Adrenal gland (tissue), 5 donors: ENCODE results near the gene FFAR1.

Source experiments
- POLR2A ChIP-seq, 2 donors: fragments of 450-650 bp; IDR thresholded peaks; one replicate each; pipeline ENCODE4 v1.6.1; 2017; ENCODE audit warnings: antibody characterized with exemption in 2 of 2, mild to moderate bottlenecking in 2 of 2, moderate library complexity in 1 of 2
- TF ChIP-seq, protein P1 (sequence below), 6 experiments: fragments of 450-650 bp in 4 of 6; fragments of 200-600 bp in 2 of 6; sonication (generic) in 1 of 6; IDR thresholded peaks; 1 replicate in 5 of 6; 2 replicates in 1 of 6; pipeline versions ENCODE4 v1.5.1 to v1.8.0; 2016 to 2021; ENCODE audit warnings: antibody characterized with exemption in 6 of 6, mild to moderate bottlenecking in 2 of 6, moderate library complexity in 1 of 6
- donor health status: DM: no; HTN: no; CAD: no.

GRCh38 chr19:35379992-35380391, 32.3 kb downstream of the FFAR1 start:
- TF ChIP-seq, protein P1, sequence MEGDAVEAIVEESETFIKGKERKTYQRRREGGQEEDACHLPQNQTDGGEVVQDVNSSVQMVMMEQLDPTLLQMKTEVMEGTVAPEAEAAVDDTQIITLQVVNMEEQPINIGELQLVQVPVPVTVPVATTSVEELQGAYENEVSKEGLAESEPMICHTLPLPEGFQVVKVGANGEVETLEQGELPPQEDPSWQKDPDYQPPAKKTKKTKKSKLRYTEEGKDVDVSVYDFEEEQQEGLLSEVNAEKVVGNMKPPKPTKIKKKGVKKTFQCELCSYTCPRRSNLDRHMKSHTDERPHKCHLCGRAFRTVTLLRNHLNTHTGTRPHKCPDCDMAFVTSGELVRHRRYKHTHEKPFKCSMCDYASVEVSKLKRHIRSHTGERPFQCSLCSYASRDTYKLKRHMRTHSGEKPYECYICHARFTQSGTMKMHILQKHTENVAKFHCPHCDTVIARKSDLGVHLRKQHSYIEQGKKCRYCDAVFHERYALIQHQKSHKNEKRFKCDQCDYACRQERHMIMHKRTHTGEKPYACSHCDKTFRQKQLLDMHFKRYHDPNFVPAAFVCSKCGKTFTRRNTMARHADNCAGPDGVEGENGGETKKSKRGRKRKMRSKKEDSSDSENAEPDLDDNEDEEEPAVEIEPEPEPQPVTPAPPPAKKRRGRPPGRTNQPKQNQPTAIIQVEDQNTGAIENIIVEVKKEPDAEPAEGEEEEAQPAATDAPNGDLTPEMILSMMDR (IDR thresholded peaks at IDR 0.05), result no peak
- no peak for TF ChIP-seq POLR2A (IDR thresholded peaks at IDR 0.05)
